ENCODE results near the gene ITLN1.
"Not testable (repeated sequence)": the region's sequence is repeated elsewhere in the genome, so short reads cannot be mapped to it uniquely, and the experiment has no call there.

The ITLN1 gene

GRCh38 chr1:160882582-160882981, 2.4 kb downstream of the ITLN1 start:
- DNase-seq: no peak

DNA sequence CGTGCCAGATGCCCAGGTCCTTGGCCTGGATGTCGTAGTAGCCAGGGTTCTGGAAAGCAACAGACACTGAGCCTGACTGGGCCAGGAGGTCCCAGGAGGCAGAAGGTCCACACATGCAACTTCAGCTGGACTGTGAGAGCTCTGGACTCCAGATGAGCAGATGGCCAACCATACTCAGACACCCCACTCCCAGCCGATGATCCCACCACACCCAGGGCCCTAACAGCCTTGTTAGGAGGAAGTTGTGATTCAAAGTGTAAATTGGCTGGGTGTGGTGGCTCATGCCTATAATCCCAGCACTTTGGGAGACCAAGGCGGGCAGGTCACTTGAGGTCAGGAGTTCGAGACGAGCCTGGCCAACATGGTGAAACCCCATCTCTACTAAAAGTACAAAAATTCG, 3.7 kb downstream of the ITLN1 start:
- DNase-seq: not testable (repeated sequence)

DNA sequence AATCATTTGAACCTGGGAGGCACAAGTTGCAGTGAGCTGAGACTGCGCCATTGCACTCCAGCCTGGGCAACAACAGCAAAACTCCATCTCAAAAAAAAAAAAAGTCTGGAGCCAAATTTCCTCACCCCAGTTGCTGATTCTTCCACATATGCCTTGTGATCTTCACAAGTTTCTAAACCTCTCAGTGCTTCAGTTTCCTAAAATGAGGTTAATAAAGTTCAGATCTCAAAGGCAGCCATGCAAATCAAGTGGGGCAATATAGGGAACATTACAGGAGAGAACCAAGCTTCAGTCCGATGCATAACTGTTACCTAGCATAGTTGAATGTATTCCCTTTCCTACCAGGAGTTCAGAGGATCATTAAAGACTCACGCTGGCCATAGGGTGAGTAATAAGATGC, 4.8 kb downstream of the ITLN1 start:
- no peak for DNase-seq

DNA sequence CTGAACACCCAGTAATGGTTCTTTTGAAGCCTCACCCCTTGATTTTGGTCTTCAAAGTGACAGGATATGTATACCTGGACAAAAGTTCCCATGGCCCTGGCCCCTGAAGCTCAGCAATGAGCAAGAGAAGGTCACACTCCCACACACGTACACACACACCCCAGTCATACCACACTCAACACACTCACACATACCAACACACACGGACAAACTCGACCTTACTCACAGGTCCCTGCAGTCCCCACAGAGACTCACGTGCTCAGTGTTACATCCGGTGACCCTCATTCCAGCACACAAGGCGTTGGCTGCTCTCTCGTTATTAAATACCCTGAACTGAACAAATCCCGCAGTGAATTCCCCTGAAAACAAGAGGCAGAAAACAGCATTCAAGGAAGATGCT, 5.9 kb downstream of the ITLN1 start:
- DNase-seq: no peak

DNA sequence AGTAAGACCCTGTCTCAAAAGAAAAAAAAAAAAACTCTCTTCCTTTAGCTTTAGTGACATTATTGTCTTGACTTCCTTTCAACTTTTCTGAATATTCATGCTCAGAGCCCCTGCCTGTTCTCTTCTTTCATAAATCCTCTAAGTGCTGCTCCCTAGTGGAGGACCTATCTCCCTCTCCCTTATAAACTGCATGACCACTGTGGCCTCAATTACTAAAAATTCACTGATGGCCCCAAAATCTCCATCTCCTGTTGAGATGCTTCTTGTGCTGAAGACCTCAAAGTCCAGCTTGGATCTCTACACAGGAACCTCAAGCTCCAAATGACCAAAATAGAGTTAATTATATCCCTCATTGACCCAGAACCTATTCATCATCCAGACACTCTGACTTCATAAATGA, 7.8 kb downstream of the ITLN1 start:
- no peak for DNase-seq

GRCh38 chr1:160876311-160876710, 8.7 kb downstream of the ITLN1 start:
- no peak for DNase-seq

- DNase-seq: not testable (repeated sequence)
Measured at GRCh38 chr1:160875591-160875990, 9.4 kb downstream of the ITLN1 start.

GRCh38 chr1:160874935-160875334, 10.0 kb downstream of the ITLN1 start:
- DNase-seq: no peak

GRCh38 chr1:160868141-160868540, 16.8 kb downstream of the ITLN1 start:
- DNase-seq: no peak

DNA sequence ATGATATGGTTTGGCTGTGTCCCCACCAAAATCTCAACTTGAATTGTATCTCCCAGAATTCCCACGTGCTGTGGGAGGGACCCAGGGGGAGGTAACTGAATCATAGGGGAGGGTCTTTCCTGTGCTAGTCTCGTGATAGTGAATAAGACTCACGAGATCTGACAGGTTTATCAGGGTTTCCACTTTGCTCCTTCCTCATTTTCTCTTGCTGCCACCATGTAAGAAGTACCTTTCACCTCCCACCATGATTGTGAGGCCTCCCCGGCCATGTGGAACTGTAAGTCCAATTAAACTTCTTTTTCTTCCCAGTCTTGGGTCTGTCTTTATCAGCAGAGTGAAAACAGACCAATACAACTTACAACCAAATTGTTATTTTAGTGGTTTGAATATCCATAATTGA, 17.3 kb downstream of the ITLN1 start:
- DNase-seq: not testable (repeated sequence)

DNA sequence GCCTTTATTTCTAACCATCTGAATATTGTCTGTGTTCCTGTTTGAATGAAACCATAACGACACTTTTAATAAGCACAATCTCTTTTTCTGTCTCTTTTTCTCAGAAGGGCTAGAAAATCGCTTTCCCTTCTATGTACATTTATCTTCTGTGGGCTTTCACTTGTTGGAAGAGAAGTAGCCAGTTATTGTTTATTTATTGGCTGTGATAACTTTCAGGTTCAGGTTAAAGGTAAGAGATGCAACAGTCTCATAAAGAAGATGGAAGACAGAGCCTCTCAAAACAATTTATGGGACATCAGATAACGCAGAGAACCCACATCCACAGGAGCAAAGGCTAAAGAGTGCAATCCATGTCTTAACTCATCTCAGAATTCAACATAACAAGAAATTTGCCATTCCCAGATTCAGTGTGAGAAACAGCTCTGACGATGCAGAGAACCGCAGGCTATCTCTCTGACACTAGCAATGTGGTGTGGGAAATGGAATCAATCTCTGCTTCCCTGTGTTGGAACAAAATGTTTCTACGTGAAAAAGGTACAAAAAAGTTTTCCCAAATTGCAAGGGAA, 18.2 kb downstream of the ITLN1 start:
- DNase-seq: no peak

DNA sequence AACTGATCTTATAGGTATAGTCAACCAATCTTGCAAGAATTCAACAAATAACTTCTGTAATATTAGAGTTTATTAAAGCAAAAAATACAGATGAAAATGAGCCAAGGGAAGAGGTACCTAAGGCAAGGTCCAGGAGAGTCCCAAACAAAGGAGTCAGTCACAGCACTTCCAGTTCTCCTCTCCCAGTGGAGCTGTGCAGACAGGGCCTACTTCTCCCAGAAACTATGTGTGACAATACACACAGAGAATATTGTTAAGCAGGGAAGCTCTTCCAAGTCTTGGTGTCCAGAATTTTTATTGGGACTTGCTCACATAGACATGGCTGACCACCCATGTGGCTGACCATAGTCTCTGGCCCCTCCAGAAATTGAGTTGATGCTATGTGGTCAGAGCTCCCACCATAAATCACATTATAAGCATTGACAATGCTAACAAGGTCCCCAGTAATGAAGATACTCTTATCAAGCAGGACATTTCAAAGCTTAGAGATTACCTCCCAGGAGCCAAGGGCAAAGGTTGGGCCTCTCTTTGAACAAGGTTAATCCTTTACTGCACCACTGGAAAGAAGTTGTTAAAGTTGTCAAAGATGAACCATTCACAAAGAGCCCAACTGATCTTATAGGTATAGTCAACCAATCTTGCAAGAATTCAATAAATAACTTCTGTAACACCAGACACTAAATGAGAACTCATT, 18.8 kb downstream of the ITLN1 start:
- DNase-seq: no peak

DNA sequence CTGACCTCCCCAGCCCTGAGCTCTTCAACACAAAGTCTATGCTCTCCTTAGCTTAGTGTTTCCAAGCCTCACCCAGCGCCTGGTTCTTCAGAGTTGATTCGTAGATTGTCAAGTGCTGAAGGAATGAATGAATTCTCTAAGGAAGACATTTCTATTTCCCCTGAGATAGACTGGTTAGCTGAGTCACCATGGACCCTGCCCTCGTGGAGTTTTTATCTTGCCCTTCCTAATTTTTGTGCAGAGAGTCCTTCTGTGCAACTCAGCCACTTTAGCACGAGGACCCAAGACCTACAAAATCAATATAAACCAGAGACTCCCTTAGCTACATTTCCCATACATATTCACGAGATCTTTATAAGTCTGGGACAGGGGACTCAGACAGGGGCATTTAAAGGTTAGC, 19.6 kb downstream of the ITLN1 start:
- DNase-seq: no peak

GRCh38 chr1:160864173-160864572, 20.8 kb downstream of the ITLN1 start:
- no peak for DNase-seq

DNA sequence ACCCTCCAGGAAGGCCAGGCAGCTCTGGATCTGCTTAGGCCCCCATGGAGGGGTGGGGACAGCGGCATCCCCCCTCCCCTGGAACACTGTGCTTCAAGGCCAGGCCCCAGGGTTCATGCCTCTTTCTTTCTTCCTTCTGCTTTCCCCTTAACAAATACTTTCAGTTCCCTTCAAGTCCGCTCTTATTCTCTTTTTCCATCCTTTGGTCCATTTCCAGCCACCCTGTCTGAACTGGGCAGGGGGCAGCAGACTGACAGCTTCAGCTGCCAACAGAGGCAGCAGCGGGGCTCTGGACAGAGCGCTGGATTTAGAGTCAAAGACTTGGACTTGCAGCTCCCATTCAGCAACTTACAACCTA, 21.2 kb downstream of the ITLN1 start:
- no peak for DNase-seq

- no peak for DNase-seq
Measured at GRCh38 chr1:160863061-160863773, 21.8 kb downstream of the ITLN1 start.

DNA sequence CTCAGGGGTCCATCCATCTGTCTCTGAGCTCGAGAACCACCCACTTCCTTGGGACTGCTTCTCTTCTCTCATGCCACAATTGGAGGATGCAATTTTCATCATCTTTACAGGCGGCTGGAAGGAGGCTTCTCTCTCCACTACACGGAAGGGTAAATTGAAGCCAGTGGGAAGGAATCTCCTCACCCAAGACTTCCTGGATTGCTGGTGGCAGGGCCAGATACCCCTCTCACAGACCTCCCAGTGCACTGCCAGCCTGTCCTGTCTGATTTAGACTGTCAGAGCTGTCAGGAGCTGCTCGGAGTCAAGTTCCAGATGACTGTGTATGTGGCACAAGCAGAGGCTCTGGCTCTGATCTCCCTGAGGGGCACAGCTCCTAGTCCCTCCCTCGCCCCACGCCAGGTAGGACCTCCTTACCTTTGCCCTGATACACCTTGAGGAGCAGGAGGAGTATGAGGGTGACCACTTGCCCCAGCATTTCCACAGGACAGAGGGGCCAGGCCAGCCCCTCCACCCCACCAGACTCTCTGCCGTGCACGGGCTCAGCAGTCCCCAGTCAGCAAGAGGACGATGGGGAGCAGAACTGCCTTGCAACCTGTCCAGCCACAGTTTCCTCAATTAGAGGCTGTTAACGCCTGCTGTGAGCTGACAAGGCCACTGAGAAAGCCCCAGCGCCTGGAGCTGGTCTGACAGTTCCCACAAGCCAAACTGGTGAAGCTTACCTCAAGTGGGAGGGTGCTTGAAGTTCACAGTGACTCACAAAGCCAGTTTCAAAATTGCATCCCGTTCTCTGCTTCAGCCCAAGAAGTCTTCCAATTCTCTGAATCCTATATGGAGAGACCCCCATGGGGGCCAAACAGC, 22.5 kb downstream of the ITLN1 start, which contains the start of gene CD244:
Gene CD244, minus strand, starts transcription at position 685 of the 858 bp plus-strand sequence. Its CDS starts 210 bp downstream, at position 475.
- DNase-seq: no peak

- DNase-seq: no peak
Measured at GRCh38 chr1:160860840-160861505, 24.0 kb downstream of the ITLN1 start.

DNA sequence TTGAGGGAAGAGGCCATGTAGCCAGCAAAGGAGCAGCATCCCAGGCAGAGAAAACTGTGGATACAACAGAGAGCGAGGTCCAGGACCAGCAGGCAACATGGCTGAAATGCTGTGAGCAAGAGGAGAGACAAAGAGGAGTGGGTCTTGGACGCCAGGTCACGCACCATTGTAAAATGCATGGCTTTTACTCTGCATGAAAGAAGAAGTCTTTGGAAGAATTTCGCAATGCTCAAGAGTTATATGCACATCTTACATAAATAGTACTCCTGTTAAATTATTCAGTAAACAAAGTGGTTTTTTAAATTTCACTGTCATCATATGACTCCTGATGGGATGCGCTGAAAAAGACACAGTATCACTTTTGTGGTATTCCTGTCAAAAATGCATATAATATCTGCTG, 25.8 kb downstream of the ITLN1 start:
- DNase-seq: no peak

DNA sequence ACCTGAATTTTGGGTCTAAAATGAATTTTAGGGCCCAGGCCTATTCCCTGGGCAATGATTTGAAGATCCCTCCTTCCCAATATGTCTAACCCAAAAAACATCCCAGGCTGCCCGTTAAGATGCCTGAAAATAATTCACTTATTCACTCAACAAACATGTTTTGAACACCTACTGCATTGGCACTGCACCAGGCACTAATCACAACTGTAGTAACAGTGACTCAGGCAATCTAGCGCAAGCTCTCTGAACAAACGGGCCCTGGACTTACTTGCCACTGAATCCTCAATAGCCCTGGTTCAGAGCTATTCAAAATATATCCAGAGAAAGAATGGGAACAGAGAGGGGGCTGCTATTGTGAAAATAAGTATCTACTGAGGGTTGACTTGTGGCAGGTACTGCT, 26.5 kb downstream of the ITLN1 start:
- no peak for DNase-seq

DNA sequence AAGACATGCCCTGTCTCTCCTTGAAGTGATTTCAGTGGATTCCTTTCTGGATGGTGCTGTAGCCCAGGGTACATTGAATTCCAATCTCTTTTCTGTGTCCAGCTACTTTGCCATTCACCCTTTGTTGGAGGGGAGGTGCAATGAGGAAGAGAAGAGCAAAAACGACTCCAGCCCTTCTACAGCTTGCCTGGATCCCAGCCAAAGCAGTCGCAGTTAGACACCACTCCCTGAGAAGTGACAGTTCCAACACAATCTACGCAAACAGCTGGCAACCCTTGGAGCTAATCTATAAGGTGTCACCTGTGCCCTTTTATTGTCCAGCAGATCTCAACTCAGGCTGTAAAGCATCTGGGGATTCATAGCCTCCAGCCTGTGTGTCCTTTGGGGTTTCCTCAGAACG, 26.9 kb downstream of the ITLN1 start:
- DNase-seq: no peak

DNA sequence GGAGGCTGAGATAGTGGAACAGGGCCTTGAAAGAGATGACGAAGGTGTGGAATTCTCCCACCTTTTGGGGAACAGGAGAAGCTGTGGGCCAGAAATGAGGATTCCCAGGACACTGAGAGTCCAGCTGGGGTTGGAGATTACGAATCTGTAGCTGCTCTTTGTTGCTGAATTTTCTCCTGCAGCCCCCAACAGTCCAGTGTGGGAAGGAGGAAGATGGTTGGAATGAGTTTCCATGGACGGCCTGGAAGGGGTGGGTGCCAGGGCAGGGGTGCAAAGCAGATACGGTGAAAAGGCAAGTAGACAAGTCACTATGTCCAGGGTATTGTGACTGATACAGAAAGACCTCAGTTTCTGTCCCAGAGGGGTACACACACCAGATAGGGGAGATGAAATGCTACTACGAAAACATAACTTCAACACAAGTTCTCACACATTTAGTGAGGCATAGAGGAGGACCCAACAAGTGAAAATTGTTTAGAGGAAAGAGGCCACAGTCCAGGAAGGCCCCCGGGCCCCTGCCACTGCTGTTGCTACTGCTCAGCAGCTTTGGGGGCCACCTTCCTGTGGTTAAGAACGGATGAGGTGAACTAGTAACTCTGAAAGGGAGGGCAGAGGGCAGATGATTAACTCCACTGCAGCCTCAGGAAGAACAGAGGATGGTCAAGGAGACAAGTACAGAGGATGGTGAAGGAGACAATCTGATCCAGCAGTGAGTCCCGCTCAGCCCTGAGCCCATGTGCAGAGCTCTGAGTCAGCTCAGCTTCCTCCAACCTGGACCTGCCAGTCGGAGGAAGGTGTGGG, 29.6 kb downstream of the ITLN1 start:
- DNase-seq: no peak

All from activated CD4-positive, CD25-positive, alpha-beta regulatory T cell treated with anti-CD3 and anti-CD28 coated beads, Interleukin-2, amount 50 U/mL, for 72 hours (primary cell).